NCI-H1048 (cell line): ENCODE results near the gene TNK1.
"Not testable (repeated sequence)": the region's sequence is repeated elsewhere in the genome, so short reads cannot be mapped to it uniquely, and the experiment has no call there.

Experiments
- DNase-seq: peaks from one replicate; lab custom pipeline; 2025; lab: John Stamatoyannopoulos, UW

TNK1 gene

DNA sequence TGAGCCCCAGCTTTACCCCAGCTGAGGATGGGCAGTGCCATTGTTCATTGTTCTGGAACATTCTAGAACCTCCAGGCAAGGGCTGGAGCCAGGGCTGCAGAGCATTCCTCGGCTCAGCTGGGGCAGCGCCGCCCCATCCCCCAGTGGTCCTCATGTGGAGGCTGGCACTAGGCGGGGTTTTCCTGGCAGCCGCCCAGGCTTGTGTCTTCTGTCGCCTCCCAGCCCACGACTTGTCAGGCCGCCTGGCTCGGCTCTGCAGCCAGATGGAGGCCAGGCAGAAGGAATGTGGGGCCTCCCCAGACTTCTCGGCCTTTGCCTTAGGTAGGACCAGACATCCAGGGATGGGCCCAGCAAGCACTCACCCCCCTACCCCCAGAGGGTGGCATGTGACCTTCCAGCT lies 25.8 kb upstream of the TNK1 start, which contains the start of gene TMEM95:
Gene TMEM95 (plus strand): TSS at position 104 of the 400 bp plus-strand sequence. CDS start 49 bp downstream, at position 153.
- no peak for DNase-seq

DNA sequence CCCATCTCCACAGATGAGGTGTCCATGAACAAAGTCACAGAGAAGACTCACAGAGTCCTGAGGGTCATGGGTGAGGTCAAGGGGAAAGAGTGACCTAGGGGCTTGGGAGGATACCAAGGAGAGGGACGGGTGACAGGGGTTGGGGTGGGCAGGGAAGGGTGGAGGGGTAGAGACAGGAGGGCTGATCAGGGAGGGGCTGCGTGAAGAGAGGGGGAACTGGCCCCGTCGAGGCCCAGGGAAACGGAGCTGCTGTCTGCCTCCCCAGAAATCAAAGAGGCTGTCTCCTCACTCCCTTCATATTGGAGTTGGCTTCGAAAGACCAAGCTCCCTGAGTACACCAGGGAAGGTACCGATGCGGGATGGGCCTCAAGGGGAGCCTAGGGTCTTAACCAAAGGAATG lies 25.3 kb upstream of the TNK1 start:
- no peak for DNase-seq

DNA sequence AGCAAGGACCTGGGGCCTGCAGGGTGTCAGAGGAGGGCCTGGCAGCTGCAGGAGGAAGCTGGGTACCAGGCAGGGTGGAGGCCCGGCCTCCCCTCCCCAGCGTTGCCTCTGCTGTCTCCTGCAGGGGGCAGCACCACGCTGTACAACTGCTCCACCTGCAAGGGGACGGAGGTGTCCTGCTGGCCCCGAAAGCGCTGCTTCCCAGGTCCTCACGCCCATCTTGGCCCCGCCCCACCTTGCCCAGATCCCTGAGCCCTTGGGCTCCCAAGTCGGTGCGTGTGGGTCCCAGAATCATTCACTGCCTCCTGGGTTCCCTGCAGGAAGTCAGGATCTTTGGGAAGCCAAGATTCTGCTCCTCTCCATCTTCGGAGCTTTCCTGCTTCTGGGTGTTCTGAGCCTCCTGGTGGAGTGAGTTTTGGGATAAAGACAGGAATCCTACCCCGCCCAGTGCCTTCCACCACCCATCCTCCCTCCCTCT lies 24.8 kb upstream of the TNK1 start:
- DNase-seq: peak; percentile 54

DNA sequence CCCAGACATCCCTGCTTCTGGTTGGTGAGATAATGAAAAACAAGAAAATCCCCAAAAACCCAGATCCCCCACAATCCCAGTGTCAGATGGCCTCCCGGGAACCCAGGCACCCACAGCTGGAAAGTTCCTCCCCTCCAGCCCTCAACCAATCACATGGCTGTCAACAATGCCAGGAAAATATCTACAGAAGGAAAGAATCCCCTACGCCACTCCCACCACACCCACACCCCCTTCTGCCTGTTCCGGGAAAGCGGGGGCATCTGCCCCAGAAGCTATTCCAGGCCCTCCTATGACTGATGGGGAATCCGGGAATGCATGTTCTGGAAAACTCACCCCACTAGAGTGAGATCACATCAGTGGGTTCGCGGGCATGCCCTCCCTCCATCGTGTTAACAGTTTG lies 24.1 kb upstream of the TNK1 start:
- no peak for DNase-seq

DNA sequence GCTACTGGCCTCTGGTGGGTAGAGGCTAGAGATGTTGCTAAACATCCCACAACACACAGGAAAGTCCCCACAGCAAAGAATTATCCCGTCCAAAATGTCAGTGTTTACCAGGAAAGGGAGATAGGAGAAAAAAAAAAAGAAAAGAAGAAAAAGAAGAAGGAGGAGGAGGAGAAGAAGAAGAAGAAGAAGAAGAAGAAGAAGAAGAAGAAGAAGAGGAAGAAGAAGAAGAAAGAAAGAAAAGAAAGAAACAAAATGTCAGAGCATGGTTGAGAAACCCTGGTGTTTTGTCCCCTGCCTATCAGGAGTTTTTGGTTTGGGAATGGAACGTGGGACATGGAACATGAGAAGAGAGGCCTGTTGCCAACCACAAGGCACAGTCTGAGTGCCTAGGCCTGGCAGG lies 23.5 kb upstream of the TNK1 start:
- DNase-seq: no peak

DNA sequence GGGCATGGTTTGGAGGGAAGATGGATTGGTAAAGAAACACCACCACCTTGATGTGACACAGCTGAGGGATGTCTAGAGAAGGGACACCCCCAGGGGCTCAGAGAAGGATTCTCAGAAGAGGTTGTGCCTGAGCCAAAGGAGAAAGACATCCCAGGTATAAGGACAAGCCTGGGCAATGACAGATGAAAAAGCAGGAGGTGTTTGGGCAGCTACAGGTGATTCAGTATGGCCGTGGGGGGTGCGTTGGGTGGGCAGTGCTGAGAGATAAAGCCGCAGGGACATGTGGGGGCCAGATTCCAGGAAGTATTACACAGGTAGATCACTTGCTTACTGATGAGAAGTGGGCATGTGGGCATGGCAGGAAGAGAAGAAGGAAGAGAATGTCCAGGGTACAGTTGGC lies 19.0 kb upstream of the TNK1 start:
- DNase-seq: no peak

DNA sequence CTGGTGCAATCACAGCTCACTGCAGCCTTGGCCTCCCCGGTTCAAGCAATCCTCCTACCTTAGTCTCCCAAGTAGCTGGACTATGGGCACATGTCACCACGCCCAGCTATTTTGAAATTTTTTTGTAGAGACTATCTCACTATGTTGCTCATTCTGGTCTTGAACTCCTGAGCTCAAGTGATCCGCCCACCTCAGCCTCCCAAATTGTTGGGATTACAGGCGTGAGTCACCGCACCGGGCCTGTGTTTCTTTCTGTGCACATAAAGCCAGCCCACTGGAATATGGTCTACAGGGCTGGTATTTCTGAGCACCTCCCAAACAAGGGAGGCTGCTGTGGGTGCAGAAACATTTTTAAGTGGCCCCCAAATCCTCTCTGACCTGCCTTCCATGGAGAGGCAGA lies 17.6 kb upstream of the TNK1 start:
- DNase-seq: no peak

DNA sequence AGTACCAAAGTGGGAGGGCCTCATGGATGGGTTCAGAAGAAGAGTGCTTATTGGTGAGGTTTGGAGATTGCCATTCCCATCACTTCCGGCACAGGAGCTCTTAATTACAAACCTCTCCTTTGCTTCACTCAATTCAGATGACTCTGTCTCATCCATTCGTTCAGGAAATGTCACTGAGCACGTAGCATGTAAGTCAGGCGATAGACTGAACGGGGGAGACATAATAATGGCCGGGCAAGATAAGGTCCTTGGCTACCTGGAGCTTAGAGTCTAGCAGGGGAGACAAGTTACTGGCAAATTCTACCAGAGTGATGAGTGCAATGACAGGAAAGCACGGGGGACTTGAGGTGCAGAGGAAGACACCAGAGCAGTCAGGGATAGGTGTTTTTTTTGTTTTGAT lies 14.9 kb upstream of the TNK1 start:
- DNase-seq: not testable (repeated sequence)

DNA sequence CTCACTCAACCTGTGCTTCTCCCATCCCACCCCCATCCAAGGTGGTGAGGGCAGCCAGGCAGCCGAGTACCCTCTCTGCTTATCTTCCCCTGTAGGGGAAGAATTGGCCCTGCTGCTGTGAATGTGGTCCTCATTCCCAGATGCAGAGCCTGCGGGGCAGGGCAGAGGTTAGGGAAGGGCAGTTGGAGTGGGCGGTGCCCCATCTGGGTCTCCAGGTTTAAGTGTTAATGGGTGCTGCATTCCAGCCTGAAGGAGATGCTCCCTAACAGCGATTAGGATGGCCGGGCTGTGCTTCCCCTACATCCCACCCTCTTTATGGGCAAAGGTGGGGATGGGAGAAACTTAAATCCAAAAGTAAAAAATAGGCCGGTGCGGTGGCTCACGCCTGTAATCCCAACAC lies 13.8 kb upstream of the TNK1 start:
- DNase-seq: no peak

DNA sequence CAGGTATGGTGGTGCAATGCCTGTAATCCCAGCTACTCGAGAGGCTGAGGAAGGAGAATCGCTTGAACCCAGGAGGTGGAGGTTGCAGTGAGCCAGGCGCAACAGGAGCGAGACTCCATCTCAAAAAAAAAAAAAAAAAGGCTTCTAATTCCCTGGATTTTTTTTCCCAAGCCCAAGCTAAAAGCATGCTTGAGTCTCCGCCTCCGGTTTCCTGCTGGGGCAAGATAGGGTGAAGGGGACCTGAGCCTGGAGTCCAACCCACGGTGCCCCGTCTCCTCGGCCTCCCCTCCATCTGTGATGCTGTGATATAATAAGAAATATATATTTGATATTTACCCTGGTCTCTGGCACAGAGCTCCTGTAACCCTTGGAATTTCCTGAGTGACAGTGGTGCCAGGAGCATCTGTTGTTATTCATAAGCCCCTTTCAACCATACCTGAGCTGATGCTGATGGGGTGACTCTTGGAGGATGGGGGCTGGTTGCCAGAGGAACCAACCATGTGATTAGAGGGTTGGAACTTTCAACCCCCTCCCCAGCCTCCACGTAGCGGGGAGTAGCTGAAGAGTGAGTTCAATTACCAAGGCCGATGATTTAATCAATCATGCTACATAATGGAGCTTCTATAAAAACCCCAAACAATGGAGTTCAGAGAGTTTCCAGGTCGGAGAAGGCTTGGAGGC lies 12.8 kb upstream of the TNK1 start:
- no peak for DNase-seq

DNA sequence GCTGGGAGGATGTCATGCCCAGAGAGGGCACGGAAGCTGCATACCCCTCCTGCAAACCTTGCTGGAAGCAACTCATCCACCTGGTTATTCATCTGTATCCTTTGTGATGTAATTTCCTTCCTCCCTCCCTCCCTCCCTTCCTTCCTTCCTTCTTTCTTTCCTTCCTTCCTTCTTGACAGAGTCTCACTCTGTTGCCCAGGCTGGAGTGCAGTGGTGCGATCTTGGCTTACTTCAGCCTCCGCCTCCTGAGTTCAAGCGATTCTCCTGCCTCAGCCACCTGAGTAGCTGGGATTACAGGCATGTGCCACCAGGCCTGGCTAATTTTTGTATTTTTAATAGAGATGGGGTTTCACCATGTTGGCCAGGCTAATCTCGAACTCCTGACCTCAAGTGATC lies 12.3 kb upstream of the TNK1 start:
- DNase-seq: not testable (repeated sequence)

DNA sequence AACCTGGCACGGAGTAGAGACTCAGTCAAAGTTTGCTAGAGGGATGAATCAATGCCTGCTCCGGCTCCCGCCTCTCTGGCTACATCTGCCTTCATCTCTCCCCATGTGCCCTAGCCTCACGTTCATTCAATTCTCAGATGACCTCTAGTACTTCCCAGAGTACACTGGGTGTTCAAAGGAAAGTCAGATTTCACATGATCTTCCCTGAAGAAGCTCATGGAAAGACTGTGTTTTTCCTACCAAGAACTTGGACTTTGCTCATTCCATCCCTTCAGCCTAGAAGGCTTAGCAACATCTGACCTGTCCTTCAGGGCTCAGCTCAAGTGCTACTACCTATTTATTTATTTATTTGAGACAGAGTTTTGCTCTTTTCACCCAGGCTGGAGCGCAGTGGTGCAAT lies 11.1 kb upstream of the TNK1 start:
- DNase-seq: no peak

DNA sequence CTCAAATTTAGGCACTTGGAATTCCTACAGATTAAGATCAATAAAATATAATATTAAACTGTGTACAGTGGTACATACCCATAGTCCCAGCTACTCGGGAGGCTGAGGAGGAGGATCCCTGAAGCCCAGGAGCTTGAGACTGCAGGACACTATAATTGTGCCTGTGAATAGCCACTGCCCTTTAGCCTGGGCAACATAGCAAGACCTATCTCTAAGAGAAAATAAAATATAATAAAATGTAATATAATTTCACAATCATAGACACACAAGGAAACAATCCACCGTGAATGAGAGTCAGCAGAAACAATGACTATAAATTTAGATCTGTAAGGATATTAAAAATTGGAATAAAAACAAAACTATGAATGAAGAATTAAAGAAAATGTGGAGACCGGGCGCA lies 10.0 kb upstream of the TNK1 start:
- no peak for DNase-seq

DNA sequence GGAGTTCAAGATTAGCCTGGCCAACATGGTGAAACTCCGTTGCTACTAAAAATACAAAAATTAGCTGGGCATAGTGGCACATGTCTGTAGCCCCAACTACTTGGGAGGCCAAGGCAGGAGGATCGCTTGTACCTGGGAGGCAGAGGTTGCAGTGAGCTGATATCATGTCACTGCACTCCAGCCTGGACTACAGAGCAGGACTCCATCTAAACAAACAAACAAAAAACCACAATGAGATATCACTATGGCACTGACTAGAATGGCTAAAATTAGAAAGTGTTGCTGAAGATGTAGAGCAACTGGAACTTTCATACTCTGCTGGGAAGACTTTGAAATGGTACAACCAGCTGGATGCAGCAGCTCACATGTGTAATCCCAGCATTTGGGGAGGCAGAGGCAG lies 6.5 kb upstream of the TNK1 start:
- no peak for DNase-seq

DNA sequence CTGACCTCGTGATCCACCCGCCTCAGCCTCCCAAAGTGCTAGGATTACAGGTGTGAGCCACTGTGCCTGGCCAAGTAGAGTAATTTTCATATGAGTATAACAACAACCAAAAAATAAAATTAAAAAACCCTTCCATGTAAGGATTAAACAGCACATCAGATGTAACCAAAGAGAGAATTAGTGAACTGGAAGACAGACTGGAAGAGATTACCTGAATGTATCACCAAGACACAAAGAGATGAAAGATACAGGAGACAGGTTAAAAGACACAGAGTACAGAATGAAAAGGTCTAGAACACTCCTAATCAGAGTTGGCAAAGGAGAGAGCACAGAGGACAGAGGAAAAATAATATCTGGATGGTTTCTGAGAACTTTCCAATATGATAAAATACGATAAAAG lies 1.8 kb upstream of the TNK1 start:
- no peak for DNase-seq

DNA sequence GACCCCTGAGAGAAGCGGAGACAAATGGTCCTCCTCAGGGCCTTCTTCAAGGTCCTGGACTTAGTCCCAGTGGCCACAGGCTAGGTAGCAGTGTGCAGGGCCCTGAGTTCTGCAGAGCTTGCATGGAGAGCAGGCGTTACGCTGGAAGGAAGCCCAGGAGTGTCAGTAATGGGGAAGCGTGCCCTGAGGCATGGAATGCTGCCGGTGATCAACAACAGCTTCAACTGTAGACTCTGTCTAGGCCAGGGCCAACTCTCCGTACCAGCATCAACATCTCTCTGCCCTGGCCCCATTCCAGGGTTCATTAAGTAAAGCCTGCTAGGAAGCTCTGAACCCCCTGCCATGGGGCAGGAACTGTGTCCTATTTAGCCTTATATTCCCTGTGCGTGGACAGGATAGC lies 568 bp upstream of the TNK1 start:
- DNase-seq: no peak

DNA sequence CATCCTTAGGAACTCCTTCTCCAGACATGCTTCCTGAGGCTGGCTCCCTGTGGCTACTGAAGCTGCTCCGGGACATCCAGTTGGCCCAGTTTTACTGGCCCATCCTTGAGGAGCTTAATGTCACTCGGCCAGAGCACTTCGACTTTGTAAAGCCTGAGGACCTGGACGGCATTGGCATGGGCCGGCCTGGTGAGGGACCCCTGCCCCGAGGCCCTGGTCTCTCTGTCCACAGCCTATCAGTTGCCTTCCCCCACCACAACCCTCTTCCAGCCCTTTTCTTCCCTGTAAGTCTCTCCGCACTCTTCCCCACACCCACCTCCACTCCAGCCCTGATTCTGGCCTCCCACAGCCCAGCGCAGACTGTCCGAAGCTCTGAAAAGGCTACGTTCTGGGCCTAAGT lies 2.0 kb downstream of the TNK1 start:
- DNase-seq: no peak

DNA sequence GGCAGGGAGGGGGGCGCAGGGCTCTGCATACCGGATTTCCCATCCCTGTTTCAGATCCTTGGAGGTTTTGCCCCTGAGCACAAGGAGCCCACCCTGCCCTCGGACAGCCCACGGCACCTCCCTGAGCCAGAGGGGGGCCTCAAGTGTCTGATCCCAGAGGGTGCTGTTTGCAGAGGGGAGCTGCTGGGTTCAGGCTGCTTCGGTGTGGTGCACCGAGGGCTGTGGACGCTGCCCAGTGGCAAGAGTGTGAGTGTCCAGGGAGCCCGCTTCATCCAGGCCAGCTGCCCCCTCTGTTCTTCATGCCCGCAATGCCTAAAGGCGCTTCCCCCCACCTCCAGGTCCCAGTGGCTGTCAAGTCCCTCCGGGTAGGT lies 2.5 kb downstream of the TNK1 start:
- DNase-seq: no peak

DNA sequence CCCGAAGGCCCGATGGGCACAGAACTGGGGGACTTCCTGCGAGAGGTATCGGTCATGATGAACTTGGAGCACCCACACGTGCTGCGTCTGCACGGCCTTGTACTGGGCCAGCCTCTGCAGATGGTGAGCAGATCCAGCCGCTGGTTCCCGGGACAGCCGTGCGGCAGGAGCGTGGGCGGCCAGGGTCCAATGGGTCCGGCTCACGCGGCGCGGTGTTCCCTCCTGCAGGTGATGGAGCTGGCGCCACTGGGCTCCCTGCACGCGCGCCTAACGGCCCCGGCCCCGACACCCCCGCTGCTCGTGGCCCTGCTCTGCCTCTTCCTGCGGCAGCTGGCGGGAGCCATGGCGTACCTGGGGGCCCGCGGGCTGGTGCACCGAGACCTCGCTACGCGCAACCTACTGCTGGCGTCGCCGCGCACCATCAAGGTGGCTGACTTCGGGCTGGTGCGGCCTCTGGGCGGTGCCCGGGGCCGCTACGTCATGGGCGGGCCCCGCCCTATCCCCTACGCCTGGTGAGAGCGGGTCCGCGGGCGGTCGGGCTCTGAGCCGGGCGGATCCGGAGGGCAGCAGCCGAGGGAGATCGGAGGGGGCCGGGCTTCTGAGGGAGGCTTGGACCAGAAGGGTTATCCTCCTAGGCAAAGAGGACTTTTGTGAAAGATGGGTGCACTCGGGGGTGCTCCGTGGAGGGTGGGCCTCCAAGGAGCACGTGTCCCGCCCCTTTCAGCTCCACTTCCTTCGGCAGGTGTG lies 3.0 kb downstream of the TNK1 start:
- DNase-seq: no peak

DNA sequence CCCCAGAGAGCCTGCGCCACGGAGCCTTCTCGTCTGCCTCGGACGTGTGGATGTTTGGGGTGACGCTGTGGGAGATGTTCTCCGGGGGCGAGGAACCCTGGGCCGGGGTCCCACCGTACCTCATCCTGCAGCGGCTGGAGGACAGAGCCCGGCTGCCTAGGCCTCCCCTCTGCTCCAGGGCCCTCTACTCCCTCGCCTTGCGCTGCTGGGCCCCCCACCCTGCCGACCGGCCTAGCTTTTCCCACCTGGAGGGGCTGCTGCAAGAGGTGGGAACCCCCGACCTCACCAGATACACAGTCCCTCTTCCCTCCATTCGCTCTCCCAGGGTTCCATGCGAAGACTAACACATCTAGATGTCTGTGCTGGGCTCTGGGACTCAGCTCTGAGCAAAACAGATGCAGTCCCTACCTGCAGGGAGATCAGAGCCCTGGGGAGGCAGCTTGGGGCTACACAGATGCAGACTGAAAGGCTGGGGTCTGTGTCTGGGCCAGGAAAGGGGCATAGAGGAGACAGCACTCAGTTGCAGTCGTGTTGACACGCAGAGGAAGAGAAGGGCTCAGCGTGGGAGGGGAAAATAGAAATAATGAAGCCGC lies 3.7 kb downstream of the TNK1 start:
- no peak for DNase-seq

DNA sequence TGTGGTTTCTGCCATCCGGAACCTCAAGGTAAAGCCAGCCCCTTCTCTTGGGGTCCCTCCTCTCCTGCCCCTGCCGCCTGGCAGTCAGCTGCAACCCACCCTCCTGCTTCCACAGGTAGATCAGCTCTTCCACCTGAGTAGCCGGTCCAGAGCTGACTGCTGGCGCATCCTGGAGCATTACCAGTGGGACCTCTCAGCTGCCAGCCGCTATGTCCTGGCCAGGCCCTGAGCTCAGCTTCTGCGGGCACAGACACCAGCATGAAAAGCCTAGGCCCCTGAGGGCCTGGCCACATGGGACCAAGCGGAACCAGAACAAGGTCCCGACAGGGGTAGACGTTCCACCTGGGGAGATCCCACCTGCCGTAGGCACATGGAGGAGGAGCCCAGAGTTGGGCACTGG lies 8.0 kb downstream of the TNK1 start:
- no peak for DNase-seq

DNA sequence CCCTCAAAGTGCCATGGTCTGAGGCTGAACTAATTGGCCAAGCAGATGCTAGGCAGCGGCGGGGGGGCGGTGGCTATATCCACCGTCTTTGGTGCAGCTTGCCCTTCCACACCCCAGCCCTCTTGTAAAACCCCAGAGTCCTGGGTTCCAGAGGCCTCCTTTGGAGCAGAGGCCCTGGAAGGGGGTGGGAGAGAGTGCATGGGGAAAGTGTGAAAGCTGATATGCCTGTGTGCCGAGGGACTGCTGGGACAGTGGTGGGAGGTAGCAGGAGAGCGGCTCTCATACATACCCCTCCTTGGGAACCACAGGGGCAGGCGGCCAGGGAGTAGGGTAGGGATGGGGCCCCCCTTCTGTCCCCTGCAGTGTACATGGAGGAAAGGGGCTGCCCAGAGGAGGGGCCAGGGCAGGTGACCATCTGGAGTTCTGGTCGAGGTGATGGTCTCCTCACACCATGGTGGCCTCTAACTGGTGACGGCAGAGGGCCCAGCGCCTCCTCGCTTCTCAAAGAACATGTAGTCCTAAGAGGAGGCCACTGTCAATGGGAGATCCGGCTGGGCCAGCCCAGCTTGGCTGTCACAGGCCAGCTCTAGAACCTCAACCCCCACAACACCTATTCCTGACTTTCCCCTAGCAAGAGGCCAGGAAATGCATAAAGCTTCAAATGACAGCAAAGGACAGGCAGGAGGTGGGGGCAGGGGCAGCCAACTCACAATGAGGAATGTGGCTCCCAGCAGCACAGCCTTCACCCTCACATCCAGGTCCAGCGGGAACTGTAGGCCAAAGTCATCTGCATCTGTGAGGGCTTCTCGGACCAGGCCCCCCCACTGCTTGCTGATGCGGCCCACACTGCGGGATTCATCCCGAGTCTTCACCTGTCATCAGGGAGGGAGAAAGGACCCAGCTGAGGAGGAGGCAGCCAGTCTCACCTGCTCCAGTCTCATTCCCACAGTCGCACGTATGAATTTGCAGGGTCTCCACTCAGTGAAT lies 9.3 kb downstream of the TNK1 start:
- DNase-seq: no peak
